Liver (tissue), 9 donors: ENCODE measurements around the gene PXDN. TPM values are rescaled to one million over a fixed set of nuclear protein-coding genes. Genes with fewer than 3 reads are reported as not detected.
"Not testable (repeated sequence)": the region's sequence is repeated elsewhere in the genome, so short reads cannot be mapped to it uniquely, and the experiment has no call there.

Experiments
- DNase-seq: peaks from one replicate; pipeline ENCODE4 v3.0.0-alpha.2; 2017; ENCODE audit warnings: low spot score
- H3K27ac ChIP-seq, 2 donors: one replicate each; pipeline ENCODE4 v1.7.0; 2013; ENCODE audit warnings: inconsistent platforms in 2 of 2, low read length in 2 of 2, control low read depth in 1 of 2, low read depth in 1 of 2, mild to moderate bottlenecking in 1 of 2
- H3K27me3 ChIP-seq, 4 donors: one replicate each; pipeline versions ENCODE4 v1.6.1 to v1.7.0; 2013; ENCODE audit warnings: low read length in 3 of 4, inconsistent platforms in 1 of 4, mild to moderate bottlenecking in 1 of 4, moderate library complexity in 1 of 4; ENCODE audit not compliant: control insufficient read depth in 4 of 4, insufficient read depth in 4 of 4
- H3K36me3 ChIP-seq, 4 donors: one replicate each; pipeline versions ENCODE4 v1.6.1 to v1.7.0; 2013; ENCODE audit warnings: low read length in 3 of 4, mild to moderate bottlenecking in 3 of 4, low read depth in 1 of 4, moderate library complexity in 1 of 4; ENCODE audit not compliant: control insufficient read depth in 4 of 4, insufficient read depth in 3 of 4
- H3K4me1 ChIP-seq, 4 donors: one replicate each; pipeline versions ENCODE4 v1.6.1 to v1.7.0; 2013; ENCODE audit warnings: low read length in 3 of 4, mild to moderate bottlenecking in 3 of 4, moderate library complexity in 1 of 4; ENCODE audit not compliant: control insufficient read depth in 4 of 4, insufficient read depth in 4 of 4
- H3K4me3 ChIP-seq, 3 donors: one replicate each; pipeline versions ENCODE4 v1.6.1 to v1.7.0; 2013; ENCODE audit warnings: low read length in 3 of 3, control low read depth in 1 of 3, low read depth in 1 of 3, mild to moderate bottlenecking in 1 of 3
- H3K9ac ChIP-seq, 2 donors: one replicate each; pipeline ENCODE4 v1.7.0; 2013; ENCODE audit warnings: low read length in 2 of 2, mild to moderate bottlenecking in 2 of 2, moderate library complexity in 2 of 2, control low read depth in 1 of 2, low read depth in 1 of 2
- H3K9me3 ChIP-seq, 4 donors: one replicate each; pipeline versions ENCODE4 v1.6.1 to v1.7.0; 2013; ENCODE audit warnings: low read length in 3 of 4; ENCODE audit not compliant: control insufficient read depth in 4 of 4
- ATF3 ChIP-seq: IDR thresholded peaks from 2 replicates; pipeline ENCODE4 v1.6.1; 2016; ENCODE audit warnings: antibody characterized with exemption
- GABPA ChIP-seq, 2 donors: IDR thresholded peaks in 1 of 2; conservative IDR thresholded peaks in 1 of 2; 2 replicates each; pipeline ENCODE4 v1.6.1; 2016; ENCODE audit warnings: antibody characterized with exemption in 2 of 2, mild to moderate bottlenecking in 1 of 2, moderate library complexity in 1 of 2
- HNF4G ChIP-seq: IDR thresholded peaks from 2 replicates; pipeline ENCODE4 v1.6.1; 2016; ENCODE audit warnings: antibody characterized with exemption
- MAX ChIP-seq: IDR thresholded peaks from 2 replicates; pipeline ENCODE4 v1.6.1; 2016; ENCODE audit warnings: antibody characterized with exemption
- NR2F2 ChIP-seq: IDR thresholded peaks from 2 replicates; pipeline ENCODE4 v1.6.1; 2016; ENCODE audit warnings: antibody characterized with exemption
- RXRA ChIP-seq, 2 donors: IDR thresholded peaks; 2 replicates each; pipeline ENCODE4 v1.6.1; 2017 to 2018; ENCODE audit warnings: antibody characterized with exemption in 2 of 2, mild to moderate bottlenecking in 1 of 2
- TAF1 ChIP-seq: conservative IDR thresholded peaks from 2 replicates; pipeline ENCODE4 v1.6.1; 2016; ENCODE audit warnings: antibody characterized with exemption, mild to moderate bottlenecking
- YY1 ChIP-seq: IDR thresholded peaks from 2 replicates; pipeline ENCODE4 v1.6.1; 2016; ENCODE audit warnings: antibody characterized with exemption, mild to moderate bottlenecking
- WGBS: extraction: QIAGEN DNeasy Blood & Tissue Kit; methylation state at CpG from one replicate; pipeline ENCODE4 v1.1.7; 2013; 5-methylcytosine and 5-hydroxymethylcytosine counted together
- polyA plus RNA-seq, 2 donors: library from polyadenylated mRNA; stranded (reverse) in 1 of 2; unstranded in 1 of 2; fragments of 200-250 nt in 1 of 2; fragments of >200 nt in 1 of 2; fragmentation: Nextera tagmentation in 1 of 2; extraction: Ambion mirVana in 1 of 2; gene quantifications; one replicate each; pipeline versions ENCODE4 v1.2.1 to v1.2.3, GENCODE V29; 2013 to 2015
- total RNA-seq, 2 donors: library from RNA; depleted of rRNA; stranded (reverse); fragments of >200 nt; gene quantifications; one replicate each; pipeline ENCODE4 v1.2.3, GENCODE V29; 2014
- donor health status: healthy.
- donor health status: healthy.
- donor health status: healthy.
- donor health status: healthy.
- donor health status: healthy.

The PXDN gene
- total and polyA plus RNA-seq, 4 donors: 4.2 to 21.5 (median 16.9) TPM

GRCh38 chr2:1759611-1759930, 15.3 kb upstream of the PXDN start:
- peaks cover 0 to 3% (median 0%) of the 10 kb centered on the region in 4 donors for H3K4me1 ChIP-seq
- TF ChIP-seq MAX: no peak
- no peak for TF ChIP-seq YY1
- no peak for TF ChIP-seq HNF4G

GRCh38 chr2:1758774-1759610, 14.7 kb upstream of the PXDN start:
- DNase-seq: no peak
- no peaks in the 10 kb centered on the region for H3K27me3 ChIP-seq

More at GRCh38 chr2:1759611-1759930, 15.3 kb upstream of the PXDN start:
- H3K9ac ChIP-seq: no peak overlapping the region
- 92% methylated on average over 13 of the region's 13 CpGs for WGBS
- no peak overlapping the region for H3K4me3 ChIP-seq
- DNase-seq: no peak
- H3K27ac ChIP-seq: no peak overlapping the region
- peaks cover 0 to 1% (median 0%) of the 10 kb centered on the region in 4 donors for H3K9me3 ChIP-seq
- H3K36me3 ChIP-seq: no peaks in the 10 kb centered on the region
- no peaks in the 10 kb centered on the region for H3K27me3 ChIP-seq

GRCh38 chr2:1758171-1758570, 13.9 kb upstream of the PXDN start:
- no peaks in the 10 kb centered on the region for H3K36me3 ChIP-seq
- 82% methylated on average over 5 of the region's 5 CpGs for WGBS
- peaks cover 0 to 3% (median 0%) of the 10 kb centered on the region in 4 donors for H3K4me1 ChIP-seq
- H3K4me3 ChIP-seq: no peak overlapping the region
- no peak overlapping the region for H3K27ac ChIP-seq
- no peaks in the 10 kb centered on the region for H3K27me3 ChIP-seq
- no peak overlapping the region for H3K9ac ChIP-seq
- TF ChIP-seq NR2F2 (no peak), RXRA (IDR thresholded peaks at IDR 0.05) (peak in 1 of 2 donors; percentile 24)
- DNase-seq: no peak
- peaks cover 0 to 9% (median under 1%) of the 10 kb centered on the region in 4 donors for H3K9me3 ChIP-seq

More at GRCh38 chr2:1758774-1759610, 14.7 kb upstream of the PXDN start:
- Histone ChIP-seq H3K27ac (no peak overlapping the region), H3K36me3 (no peaks in the 10 kb centered on the region), H3K9ac (no peak overlapping the region), H3K4me3 (no peak overlapping the region), H3K4me1 (peaks cover 0 to 3% (median 0%) of the 10 kb centered on the region in 4 donors), H3K9me3 (peaks cover 0 to 7% (median under 1%) of the 10 kb centered on the region in 4 donors)
- WGBS: 95% methylated on average over 26 of the region's 26 CpGs
- TF ChIP-seq NR2F2: no peak
- TF ChIP-seq GABPA (IDR thresholded peaks at IDR 0.05 in 1 of 2, conservative IDR thresholded peaks at IDR 0.05 in 1 of 2): no peak
- no peak for TF ChIP-seq RXRA (IDR thresholded peaks at IDR 0.05)

GRCh38 chr2:1757567-1757966, 13.3 kb upstream of the PXDN start:
- Histone ChIP-seq H3K36me3 (no peaks in the 10 kb centered on the region), H3K9ac (no peak overlapping the region), H3K4me1 (peaks cover 0 to 3% (median 0%) of the 10 kb centered on the region in 4 donors), H3K27me3 (no peaks in the 10 kb centered on the region), H3K27ac (no peak overlapping the region), H3K9me3 (peaks cover 0 to 9% (median under 1%) of the 10 kb centered on the region in 4 donors), H3K4me3 (no peak overlapping the region)
- 81% methylated on average over 4 of the region's 4 CpGs for WGBS
- DNase-seq: no peak
- no peak for TF ChIP-seq HNF4G
- TF ChIP-seq GABPA (IDR thresholded peaks at IDR 0.05 in 1 of 2, conservative IDR thresholded peaks at IDR 0.05 in 1 of 2): no peak
- TF ChIP-seq TAF1: no peak
- TF ChIP-seq ATF3: no peak

- H3K4me3 ChIP-seq, H3K9me3 ChIP-seq, H3K27me3 ChIP-seq, H3K36me3 ChIP-seq, H3K27ac ChIP-seq, DNase-seq, H3K4me1 ChIP-seq, H3K9ac ChIP-seq: not testable (repeated sequence)
- 86% methylated on average over 12 of the region's 12 CpGs for WGBS
Measured at GRCh38 chr2:1757146-1757545, 12.8 kb upstream of the PXDN start.
